Heart right ventricle (tissue), 16 donors: ENCODE measurements around the gene SMARCA2. TPM values are rescaled to one million over a fixed set of nuclear protein-coding genes. Genes with fewer than 3 reads are reported as not detected.

Experiments
- ATAC-seq, 8 donors: fragments of 200-7000 bp; cut with Tn5 transposase; one replicate each; pipeline ENCODE4 v1.9.1; 2020; ENCODE audit warnings: mild to moderate bottlenecking in 8 of 8, moderate library complexity in 8 of 8, moderate number of reproducible peaks in 1 of 8
- DNase-seq, 2 donors: peaks; one replicate each; pipeline ENCODE4 v3.0.0-alpha.2; 2020
- H3K27ac ChIP-seq, 10 donors: fragments of 200-600 bp; sonication (generic) in 2 of 10; one replicate each; pipeline versions ENCODE4 v1.5.0 to v1.8.0; 2020 to 2022; ENCODE audit warnings: mild to moderate bottlenecking in 3 of 10
- H3K27me3 ChIP-seq, 7 donors: fragments of 200-600 bp; one replicate each; pipeline ENCODE4 v1.8.0; 2021 to 2022; ENCODE audit warnings: mild to moderate bottlenecking in 2 of 7
- H3K36me3 ChIP-seq, 9 donors: fragments of 200-600 bp; sonication (generic) in 1 of 9; one replicate each; pipeline versions ENCODE4 v1.5.0 to v1.8.0; 2020 to 2022; ENCODE audit warnings: mild to moderate bottlenecking in 2 of 9
- H3K4me1 ChIP-seq, 9 donors: fragments of 200-600 bp; sonication (generic) in 1 of 9; one replicate each; pipeline versions ENCODE4 v1.5.0 to v1.8.0; 2020 to 2022; ENCODE audit warnings: mild to moderate bottlenecking in 4 of 9
- H3K4me3 ChIP-seq, 10 donors: fragments of 200-600 bp; sonication (generic) in 2 of 10; one replicate each; pipeline versions ENCODE4 v1.5.0 to v1.8.0; 2020 to 2022; ENCODE audit warnings: mild to moderate bottlenecking in 7 of 10, moderate library complexity in 2 of 10
- H3K9me3 ChIP-seq, 11 donors: fragments of 200-600 bp in 10 of 11; sonication (generic) in 2 of 11; one replicate each; pipeline versions ENCODE4 v1.5.0 to v1.8.0; 2013 to 2022; ENCODE audit warnings: mild to moderate bottlenecking in 2 of 11, control low read depth in 1 of 11, moderate library complexity in 1 of 11
- CTCF ChIP-seq, 9 donors: fragments of 200-600 bp; sonication (generic) in 2 of 9; IDR thresholded peaks; one replicate each; pipeline versions ENCODE4 v1.5.0 to v1.8.0; 2021 to 2022; ENCODE audit warnings: antibody characterized with exemption in 9 of 9, mild to moderate bottlenecking in 5 of 9, moderate library complexity in 1 of 9
- WGBS, 2 donors: extraction: QIAGEN DNeasy Blood & Tissue Kit; methylation state at CpG; one replicate each; pipeline ENCODE4 v1.1.7; 2013; ENCODE audit warnings: inconsistent platforms in 1 of 2; 5-methylcytosine and 5-hydroxymethylcytosine counted together
- intact Hi-C, 10 donors: fragments of 100-400 bp; cut with DNase I; formaldehyde crosslinking; loops; one replicate each; pipeline versions ENCODE4 v1.11.1 to v1.14.2; 2022
- polyA plus RNA-seq, 2 donors: library from polyadenylated mRNA; stranded (reverse); fragments of 200-250 nt; gene quantifications; one replicate each; pipeline ENCODE4 v1.2.3, GENCODE V29; 2013
- total RNA-seq, 10 donors: library from RNA; stranded (reverse); fragmentation: NEBNext Ultra II Directional in 3 of 10; extraction: Animal tissue kit (Norgen Biotek cat#: 25700) in 3 of 10; gene quantifications; one replicate each; pipeline versions ENCODE4 v1.2.1 to v1.2.4, GENCODE V29; 2021 to 2023
- donor health status: Arrhythmogenic right ventricular cardiomyopathy.
- donor health status: ischemic (EF 13 %, LVEDD 7.1; RV severe dilation, severe dysfunction).
- donor health status: healthy with polysubstance abuse.
- donor health status: DM: no; HTN: yes; CAD: no.
- donor health status: DM: no; HTN: no; CAD: no.
- donor health status: ischemic (EF 25% LVEDD 6.9; RV normal size, moderate dysfunction).
- donor health status: ischemic (EF 25% LVEDD 5.7; RV mildly dilated, moderate dysfunction).
- donor health status: healthy.
- donor health status: DM: yes; HTN: yes; CAD: no.
- donor health status: Ischemic cardiomyopathy.
- donor health status: ischemic (EF 35%, LVEDD 5.7; RV mildly dilated, moderate dysfunction).
- donor health status: nonischemic (EF 11% LVEDD 7.7; RV severe dilation, severe dysfunction).
- donor health status: DM: yes; HTN: yes; CAD: no.
- donor health status: PGD.
- donor health status: ischemic (EF 29% LVEDD 5.4; RV normal size, mild dysfunction).
- donor health status: nonischemic (EF 23%, LVEDD 6.1; RV moderate dilation, normal function).

SMARCA2 gene
- total and polyA plus RNA-seq, 12 donors, result 26.5 to 140 (median 105) TPM

- Histone ChIP-seq H3K36me3 (peaks cover 0 to 99% (median 53%) of the 10 kb centered on the region in 9 donors), H3K27ac (peak overlapping the region in 2 of 10 donors; percentile 30 to 37), H3K9me3 (no peaks in the 10 kb centered on the region), H3K4me3 (no peak overlapping the region), H3K27me3 (no peaks in the 10 kb centered on the region), H3K4me1 (peaks cover 0 to 19% (median 13%) of the 10 kb centered on the region in 9 donors)
- DNase-seq, result peak in 1 of 2 donors; percentile 17
- TF ChIP-seq CTCF (IDR thresholded peaks at IDR 0.05), result no peak
- intact Hi-C loops, result loop anchor here in 3 of 10 donors (5.0 kb wide), 3 partner anchors 68 to 373 kb away; partner anchors contain the start of gene SMARCA2 (in 1 of the 3)
- peak; percentile 50 to 88 (median 80) for ATAC-seq
- 55 to 56% methylated on average over 6 of the region's 6 CpGs for WGBS, 2 donors
Observed at GRCh38 chr9:2085716-2086115, 70.6 kb downstream of the SMARCA2 start.

- intact Hi-C loops, result loop anchor here in 3 of 10 donors (5.0 kb wide), 3 partner anchors 69 to 374 kb away; partner anchors contain the start of gene SMARCA2 (in 1 of the 3)
- H3K9me3 ChIP-seq, result no peaks in the 10 kb centered on the region
- no peak for TF ChIP-seq CTCF (IDR thresholded peaks at IDR 0.05)
- H3K27me3 ChIP-seq, result no peaks in the 10 kb centered on the region
- peaks cover 0 to 99% (median 54%) of the 10 kb centered on the region in 9 donors for H3K36me3 ChIP-seq
- 70 to 74% methylated on average over 5 of the region's 5 CpGs for WGBS, 2 donors
- peak in 3 of 8 donors; percentile 42 to 50 (median 49) for ATAC-seq
- peak overlapping the region in 2 of 10 donors; percentile 30 to 37 for H3K27ac ChIP-seq
- no peak overlapping the region for H3K4me3 ChIP-seq
- H3K4me1 ChIP-seq, result peaks cover 0 to 19% (median 13%) of the 10 kb centered on the region in 9 donors
- no peak for DNase-seq
Observed at GRCh38 chr9:2086116-2086515, 71.0 kb downstream of the SMARCA2 start.

- Histone ChIP-seq H3K9me3 (no peaks in the 10 kb centered on the region), H3K36me3 (peaks cover 0 to 99% (median 48%) of the 10 kb centered on the region in 9 donors), H3K4me3 (no peak overlapping the region), H3K27me3 (no peaks in the 10 kb centered on the region), H3K27ac (no peak overlapping the region), H3K4me1 (peaks cover 0 to 19% (median 13%) of the 10 kb centered on the region in 9 donors)
- ATAC-seq (no peak), DNase-seq (no peak)
- TF ChIP-seq CTCF (IDR thresholded peaks at IDR 0.05), result no peak
- intact Hi-C loops, result loop anchor here in 3 of 10 donors (5.0 kb wide), 3 partner anchors 70 to 375 kb away; partner anchors contain the start of gene SMARCA2 (in 1 of the 3)
- 95% methylated on average over 3 of the region's 3 CpGs for WGBS, 2 donors
Observed at GRCh38 chr9:2086971-2087370, 71.8 kb downstream of the SMARCA2 start.

- intact Hi-C loops, result loop anchor here in 3 of 10 donors (5.0 kb wide), 3 partner anchors 70 to 375 kb away; partner anchors contain the start of gene SMARCA2 (in 1 of the 3)
- Histone ChIP-seq H3K9me3 (no peaks in the 10 kb centered on the region), H3K36me3 (peaks cover 0 to 100% (median 48%) of the 10 kb centered on the region in 9 donors), H3K27ac (no peak overlapping the region), H3K4me3 (no peak overlapping the region), H3K4me1 (peaks cover 0 to 19% (median 13%) of the 10 kb centered on the region in 9 donors), H3K27me3 (no peaks in the 10 kb centered on the region)
- TF ChIP-seq CTCF (IDR thresholded peaks at IDR 0.05), result peak; percentile 25 to 68 (median 59)
- DNase-seq, result no peak
- ATAC-seq, result peak in 2 of 8 donors; percentile 30 to 49
- WGBS, 2 donors, result 76 to 78% methylated on average over 6 of the region's 6 CpGs
Observed at GRCh38 chr9:2087500-2088313, 72.6 kb downstream of the SMARCA2 start.
